ENCODE measurements around the gene ZDHHC19.

ZDHHC19 gene

DNA sequence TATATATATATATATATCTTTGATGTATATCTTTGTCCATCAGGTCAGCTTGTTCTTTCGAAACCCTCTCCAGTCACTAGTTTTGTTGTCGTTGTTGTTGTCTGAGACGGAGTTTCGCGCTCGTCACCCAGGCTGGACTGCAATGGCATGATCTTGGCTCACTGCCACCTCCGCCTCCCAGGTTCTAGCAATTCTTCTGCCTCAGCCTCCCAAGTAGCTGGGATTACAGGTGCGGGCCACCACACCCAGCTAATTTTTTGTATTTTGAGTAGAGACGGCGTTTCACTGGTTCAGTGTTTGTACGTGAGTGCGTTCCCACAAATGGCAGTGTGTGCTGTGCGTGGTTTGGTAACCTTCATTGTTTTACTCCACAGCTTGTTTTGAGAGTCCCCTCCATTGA lies 51.7 kb downstream of the ZDHHC19 start:
- no peak overlapping the region for H2AK5ac ChIP-seq (ENCODE audit: low read length, severe bottlenecking)
- no peak overlapping the region for H2AFZ ChIP-seq (ENCODE audit: low read depth, low read length)
- H3K4me3 ChIP-seq (ENCODE audit: insufficient read depth in 1 of 2, low read depth in 1 of 2, low read length in 2 of 2): no peak overlapping the region
- H3K4ac ChIP-seq (ENCODE audit: low read depth in 1 of 2, low read length in 2 of 2): no peak overlapping the region
- no peaks in the 10 kb centered on the region for H3K4me1 ChIP-seq (ENCODE audit: control insufficient read depth, insufficient read depth, low read depth, low read length)
- H4K91ac ChIP-seq (ENCODE audit: low read length): no peak overlapping the region
- H3K23ac ChIP-seq (ENCODE audit: low read length in 2 of 2): no peak overlapping the region
- H3K9me3 ChIP-seq (ENCODE audit: control insufficient read depth, low read length): no peaks in the 10 kb centered on the region
- H3K4me2 ChIP-seq (ENCODE audit: low read length, poor library complexity, severe bottlenecking): no peak overlapping the region
- no peak overlapping the region for H2BK12ac ChIP-seq (ENCODE audit: low read length in 2 of 2)
- H3K14ac ChIP-seq (ENCODE audit: low read length in 2 of 2): no peak overlapping the region
- no peak overlapping the region for H2BK120ac ChIP-seq (ENCODE audit: low read depth, low read length)
- no peak overlapping the region for H3K27ac ChIP-seq (ENCODE audit: low read length, poor library complexity, severe bottlenecking)
- no peak overlapping the region for H2BK15ac ChIP-seq (ENCODE audit: low read depth, poor library complexity, severe bottlenecking)
- H3K9ac ChIP-seq (ENCODE audit: low read length): no peak overlapping the region
- WGBS: over 99% methylated on average over 13 of the region's 13 CpGs
- no peak overlapping the region for H3K18ac ChIP-seq (ENCODE audit: low read depth in 1 of 2, low read length in 2 of 2)
- DNase-seq: no peak
- no peaks in the 10 kb centered on the region for H3K36me3 ChIP-seq (ENCODE audit: control insufficient read depth in 1 of 2, insufficient read depth in 2 of 2, low read depth in 1 of 2, low read length in 2 of 2)
- no peaks in the 10 kb centered on the region for H3K27me3 ChIP-seq (ENCODE audit: control insufficient read depth in 1 of 2, insufficient read depth in 1 of 2, low read length in 2 of 2)
- H3K79me1 ChIP-seq (replicated peaks; ENCODE audit: low read length, poor library complexity, severe bottlenecking): no peaks in the 10 kb centered on the region
- H2BK5ac ChIP-seq (ENCODE audit: low read depth, low read length, poor library complexity, severe bottlenecking): no peak overlapping the region
- no peak overlapping the region for H4K8ac ChIP-seq (ENCODE audit: low read length)

DNA sequence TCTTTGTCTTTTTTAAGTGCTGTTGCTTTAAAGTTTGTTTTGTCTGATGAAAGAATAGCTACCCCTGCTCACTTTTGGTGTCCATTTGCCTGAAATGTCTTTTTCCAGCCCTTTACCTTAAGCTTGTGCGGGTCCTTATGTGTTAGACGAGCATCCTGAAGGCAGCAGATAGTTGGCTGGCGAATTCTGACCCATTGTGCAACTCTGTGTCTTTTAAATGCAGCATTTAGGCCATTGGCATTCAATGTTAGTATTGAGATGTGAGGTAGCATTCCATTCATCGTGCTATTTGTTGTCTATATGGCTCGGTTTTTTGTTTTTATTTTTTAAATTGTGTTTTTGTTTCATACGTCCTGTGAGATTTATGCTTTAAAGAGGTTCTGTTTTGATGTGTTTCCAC lies 55.0 kb downstream of the ZDHHC19 start:
- no peak overlapping the region for H2BK120ac ChIP-seq (ENCODE audit: low read depth, low read length)
- no peak overlapping the region for H4K8ac ChIP-seq (ENCODE audit: low read length)
- WGBS: 75% methylated on average over 6 of the region's 6 CpGs
- no peak overlapping the region for H3K18ac ChIP-seq (ENCODE audit: low read depth in 1 of 2, low read length in 2 of 2)
- no peak overlapping the region for H2BK15ac ChIP-seq (ENCODE audit: low read depth, poor library complexity, severe bottlenecking)
- no peak overlapping the region for H3K9ac ChIP-seq (ENCODE audit: low read length)
- H2AFZ ChIP-seq (ENCODE audit: low read depth, low read length): no peak overlapping the region
- H3K4me2 ChIP-seq (ENCODE audit: low read length, poor library complexity, severe bottlenecking): no peak overlapping the region
- no peak overlapping the region for H2BK12ac ChIP-seq (ENCODE audit: low read length in 2 of 2)
- peaks cover 0 to 10% of the 10 kb centered on the region in 2 experiments for H3K27me3 ChIP-seq (ENCODE audit: control insufficient read depth in 1 of 2, insufficient read depth in 1 of 2, low read length in 2 of 2)
- H3K4me3 ChIP-seq (ENCODE audit: insufficient read depth in 1 of 2, low read depth in 1 of 2, low read length in 2 of 2): no peak overlapping the region
- H3K27ac ChIP-seq (ENCODE audit: low read length, poor library complexity, severe bottlenecking): no peak overlapping the region
- no peaks in the 10 kb centered on the region for H3K4me1 ChIP-seq (ENCODE audit: control insufficient read depth, insufficient read depth, low read depth, low read length)
- no peak overlapping the region for H2BK5ac ChIP-seq (ENCODE audit: low read depth, low read length, poor library complexity, severe bottlenecking)
- H4K91ac ChIP-seq (ENCODE audit: low read length): no peak overlapping the region
- no peaks in the 10 kb centered on the region for H3K79me1 ChIP-seq (replicated peaks; ENCODE audit: low read length, poor library complexity, severe bottlenecking)
- H3K23ac ChIP-seq (ENCODE audit: low read length in 2 of 2): no peak overlapping the region
- no peak overlapping the region for H3K14ac ChIP-seq (ENCODE audit: low read length in 2 of 2)
- no peaks in the 10 kb centered on the region for H3K9me3 ChIP-seq (ENCODE audit: control insufficient read depth, low read length)
- no peaks in the 10 kb centered on the region for H3K36me3 ChIP-seq (ENCODE audit: control insufficient read depth in 1 of 2, insufficient read depth in 2 of 2, low read depth in 1 of 2, low read length in 2 of 2)
- DNase-seq: no peak
- H3K4ac ChIP-seq (ENCODE audit: low read depth in 1 of 2, low read length in 2 of 2): no peak overlapping the region
- no peak overlapping the region for H2AK5ac ChIP-seq (ENCODE audit: low read length, severe bottlenecking)

- H3K4me3 ChIP-seq (ENCODE audit: insufficient read depth in 1 of 2, low read depth in 1 of 2, low read length in 2 of 2): no peak overlapping the region
- H2BK15ac ChIP-seq (ENCODE audit: low read depth, poor library complexity, severe bottlenecking): no peak overlapping the region
- H2BK12ac ChIP-seq (ENCODE audit: low read length in 2 of 2): no peak overlapping the region
- no peaks in the 10 kb centered on the region for H3K9me3 ChIP-seq (ENCODE audit: control insufficient read depth, low read length)
- H2AK5ac ChIP-seq (ENCODE audit: low read length, severe bottlenecking): no peak overlapping the region
- no peaks in the 10 kb centered on the region for H3K36me3 ChIP-seq (ENCODE audit: control insufficient read depth in 1 of 2, insufficient read depth in 2 of 2, low read depth in 1 of 2, low read length in 2 of 2)
- no peak overlapping the region for H4K8ac ChIP-seq (ENCODE audit: low read length)
- H3K4me1 ChIP-seq (ENCODE audit: control insufficient read depth, insufficient read depth, low read depth, low read length): no peaks in the 10 kb centered on the region
- no peak overlapping the region for H2BK120ac ChIP-seq (ENCODE audit: low read depth, low read length)
- no peak for DNase-seq
- H3K18ac ChIP-seq (ENCODE audit: low read depth in 1 of 2, low read length in 2 of 2): no peak overlapping the region
- no peaks in the 10 kb centered on the region for H3K79me1 ChIP-seq (replicated peaks; ENCODE audit: low read length, poor library complexity, severe bottlenecking)
- no peak overlapping the region for H3K4ac ChIP-seq (ENCODE audit: low read depth in 1 of 2, low read length in 2 of 2)
- H3K14ac ChIP-seq (ENCODE audit: low read length in 2 of 2): no peak overlapping the region
- WGBS: 79% methylated on average over 3 of the region's 3 CpGs
- H3K9ac ChIP-seq (ENCODE audit: low read length): no peak overlapping the region
- H4K91ac ChIP-seq (ENCODE audit: low read length): no peak overlapping the region
- H3K4me2 ChIP-seq (ENCODE audit: low read length, poor library complexity, severe bottlenecking): no peak overlapping the region
- H3K27me3 ChIP-seq (ENCODE audit: control insufficient read depth in 1 of 2, insufficient read depth in 1 of 2, low read length in 2 of 2): peaks cover 0 to 14% of the 10 kb centered on the region in 2 experiments
- H3K23ac ChIP-seq (ENCODE audit: low read length in 2 of 2): no peak overlapping the region
- no peak overlapping the region for H2BK5ac ChIP-seq (ENCODE audit: low read depth, low read length, poor library complexity, severe bottlenecking)
- H2AFZ ChIP-seq (ENCODE audit: low read depth, low read length): no peak overlapping the region
- no peak overlapping the region for H3K27ac ChIP-seq (ENCODE audit: low read length, poor library complexity, severe bottlenecking)
Observed at GRCh38 chr3:196150481-196150880, 60.7 kb downstream of the ZDHHC19 start.

GRCh38 chr3:196149831-196150301 lies 61.3 kb downstream of the ZDHHC19 start:
- Histone ChIP-seq H2BK5ac (ENCODE audit: low read depth, low read length, poor library complexity, severe bottlenecking) (no peak overlapping the region), H3K18ac (ENCODE audit: low read depth in 1 of 2, low read length in 2 of 2) (no peak overlapping the region), H2BK120ac (ENCODE audit: low read depth, low read length) (no peak overlapping the region)

More at GRCh38 chr3:196149831-196150301, 61.3 kb downstream of the ZDHHC19 start:
- H4K91ac ChIP-seq (ENCODE audit: low read length): no peak overlapping the region
- H2AK5ac ChIP-seq (ENCODE audit: low read length, severe bottlenecking): no peak overlapping the region
- no peak overlapping the region for H2AFZ ChIP-seq (ENCODE audit: low read depth, low read length)
- no peak for DNase-seq
- H3K4me3 ChIP-seq (ENCODE audit: insufficient read depth in 1 of 2, low read depth in 1 of 2, low read length in 2 of 2): no peak overlapping the region
- no peak overlapping the region for H3K23ac ChIP-seq (ENCODE audit: low read length in 2 of 2)
- H3K14ac ChIP-seq (ENCODE audit: low read length in 2 of 2): no peak overlapping the region
- no peak overlapping the region for H2BK15ac ChIP-seq (ENCODE audit: low read depth, poor library complexity, severe bottlenecking)
- no peak overlapping the region for H3K4me2 ChIP-seq (ENCODE audit: low read length, poor library complexity, severe bottlenecking)
- H3K9ac ChIP-seq (ENCODE audit: low read length): no peak overlapping the region
- H3K4me1 ChIP-seq (ENCODE audit: control insufficient read depth, insufficient read depth, low read depth, low read length): no peaks in the 10 kb centered on the region
- no peaks in the 10 kb centered on the region for H3K36me3 ChIP-seq (ENCODE audit: control insufficient read depth in 1 of 2, insufficient read depth in 2 of 2, low read depth in 1 of 2, low read length in 2 of 2)
- no peaks in the 10 kb centered on the region for H3K9me3 ChIP-seq (ENCODE audit: control insufficient read depth, low read length)
- H2BK12ac ChIP-seq (ENCODE audit: low read length in 2 of 2): no peak overlapping the region
- no peak overlapping the region for H4K8ac ChIP-seq (ENCODE audit: low read length)
- peaks cover 0 to 14% of the 10 kb centered on the region in 2 experiments for H3K27me3 ChIP-seq (ENCODE audit: control insufficient read depth in 1 of 2, insufficient read depth in 1 of 2, low read length in 2 of 2)
- WGBS: 81% methylated on average over 7 of the region's 7 CpGs
- H3K79me1 ChIP-seq (replicated peaks; ENCODE audit: low read length, poor library complexity, severe bottlenecking): no peaks in the 10 kb centered on the region
- H3K27ac ChIP-seq (ENCODE audit: low read length, poor library complexity, severe bottlenecking): no peak overlapping the region
- H3K4ac ChIP-seq (ENCODE audit: low read depth in 1 of 2, low read length in 2 of 2): no peak overlapping the region
